ENCODE data around the gene USP13. TPM values are rescaled to one million over a fixed set of nuclear protein-coding genes. Genes with fewer than 3 reads are reported as not detected.

The USP13 gene
- total and polyA plus RNA-seq, 2 of the 4 experiments (the other 2 are of a cell fraction) = 9.2 to 18.1 TPM

DNA sequence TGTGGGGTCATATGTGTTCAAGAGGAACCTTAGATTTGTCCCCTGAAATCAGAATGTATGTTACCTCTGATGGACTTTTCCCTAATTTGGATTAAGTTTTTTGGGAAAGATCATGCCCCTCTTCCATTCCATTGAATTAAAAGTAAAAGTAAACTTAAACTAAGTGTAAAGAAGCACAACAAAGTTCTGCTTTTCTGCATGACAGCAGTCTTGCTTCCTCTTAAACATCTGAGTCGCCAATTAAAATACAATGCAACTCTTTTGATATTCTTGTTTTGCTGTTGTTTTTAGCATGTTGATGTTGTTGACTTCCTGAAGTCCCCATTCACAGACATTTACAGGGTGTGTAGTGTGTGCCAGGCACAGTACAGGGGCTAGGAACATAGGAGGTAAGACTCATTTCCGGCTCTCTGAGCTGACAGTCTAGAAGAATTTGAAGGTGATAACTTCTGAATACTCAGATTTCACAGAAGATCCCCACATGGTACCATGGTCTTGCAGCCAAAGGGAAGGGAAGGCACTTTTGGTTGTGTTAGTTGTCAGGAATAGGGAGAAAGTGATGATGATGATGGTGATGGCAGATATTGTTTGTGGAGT is 45.0 kb downstream of the USP13 start:
- no peak overlapping the region for H2AK9ac ChIP-seq (replicated peaks; ENCODE audit: low read depth, low read length, poor library complexity)
- ATAC-seq (ENCODE audit: low read depth) = no peak
- H2BK15ac ChIP-seq (ENCODE audit: low read depth, low read length) = no peak overlapping the region
- dilution Hi-C loops (cut with HindIII; ENCODE audit: low sequenced_read_pairs, unreplicated experiment) (no loop called here), intact Hi-C loops (cut with micrococcal nuclease) (no loop called here), in situ Hi-C loops (cut with MboI; ENCODE audit: low sequenced_read_pairs) (no loop called here)
- H3K9me1 ChIP-seq (ENCODE audit: insufficient read depth, low read length) = peaks cover 9% of the 10 kb centered on the region; the same call in 1 of the 2 replicates
- DNase-seq = no peak
- TF ChIP-seq BHLHE40 (IDR thresholded peaks at IDR 0.05; ENCODE audit: low read depth, low read length) = no peak
- TF ChIP-seq, protein P1, sequence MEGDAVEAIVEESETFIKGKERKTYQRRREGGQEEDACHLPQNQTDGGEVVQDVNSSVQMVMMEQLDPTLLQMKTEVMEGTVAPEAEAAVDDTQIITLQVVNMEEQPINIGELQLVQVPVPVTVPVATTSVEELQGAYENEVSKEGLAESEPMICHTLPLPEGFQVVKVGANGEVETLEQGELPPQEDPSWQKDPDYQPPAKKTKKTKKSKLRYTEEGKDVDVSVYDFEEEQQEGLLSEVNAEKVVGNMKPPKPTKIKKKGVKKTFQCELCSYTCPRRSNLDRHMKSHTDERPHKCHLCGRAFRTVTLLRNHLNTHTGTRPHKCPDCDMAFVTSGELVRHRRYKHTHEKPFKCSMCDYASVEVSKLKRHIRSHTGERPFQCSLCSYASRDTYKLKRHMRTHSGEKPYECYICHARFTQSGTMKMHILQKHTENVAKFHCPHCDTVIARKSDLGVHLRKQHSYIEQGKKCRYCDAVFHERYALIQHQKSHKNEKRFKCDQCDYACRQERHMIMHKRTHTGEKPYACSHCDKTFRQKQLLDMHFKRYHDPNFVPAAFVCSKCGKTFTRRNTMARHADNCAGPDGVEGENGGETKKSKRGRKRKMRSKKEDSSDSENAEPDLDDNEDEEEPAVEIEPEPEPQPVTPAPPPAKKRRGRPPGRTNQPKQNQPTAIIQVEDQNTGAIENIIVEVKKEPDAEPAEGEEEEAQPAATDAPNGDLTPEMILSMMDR (conservative IDR thresholded peaks at IDR 0.05; ENCODE audit: low read depth, low read length) = no peak
- no peak for TF ChIP-seq MAZ (IDR thresholded peaks at IDR 0.05; ENCODE audit: borderline replicate concordance, low read depth, low read length)
- TF ChIP-seq CEBPB (IDR thresholded peaks at IDR 0.05; ENCODE audit: low read depth, low read length) = no peak
- TF ChIP-seq, protein P2, sequence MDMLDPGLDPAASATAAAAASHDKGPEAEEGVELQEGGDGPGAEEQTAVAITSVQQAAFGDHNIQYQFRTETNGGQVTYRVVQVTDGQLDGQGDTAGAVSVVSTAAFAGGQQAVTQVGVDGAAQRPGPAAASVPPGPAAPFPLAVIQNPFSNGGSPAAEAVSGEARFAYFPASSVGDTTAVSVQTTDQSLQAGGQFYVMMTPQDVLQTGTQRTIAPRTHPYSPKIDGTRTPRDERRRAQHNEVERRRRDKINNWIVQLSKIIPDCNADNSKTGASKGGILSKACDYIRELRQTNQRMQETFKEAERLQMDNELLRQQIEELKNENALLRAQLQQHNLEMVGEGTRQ (IDR thresholded peaks at IDR 0.05; ENCODE audit: low read depth, low read length) = no peak
- no peak for TF ChIP-seq POLR2A (IDR thresholded peaks at IDR 0.05; ENCODE audit: low read depth, low read length)
- TF ChIP-seq RCOR1 (IDR thresholded peaks at IDR 0.05; ENCODE audit: insufficient replicate concordance, low read length) = no peak
- H2BK20ac ChIP-seq (ENCODE audit: low read depth, low read length) = no peak overlapping the region
- H3K4me3 ChIP-seq (ENCODE audit: insufficient read depth, low read depth, low read length) = no peak overlapping the region
- no peak overlapping the region for H3K9ac ChIP-seq (ENCODE audit: low read depth, low read length)
- H3K4ac ChIP-seq (ENCODE audit: low read depth, low read length) = no peak overlapping the region
- no peak overlapping the region for H2AFZ ChIP-seq (replicated peaks; ENCODE audit: low read length, poor library complexity)
- H4K8ac ChIP-seq (ENCODE audit: low read depth in 2 of 2, low read length in 2 of 2) = no peak overlapping the region
- H2BK5ac ChIP-seq (ENCODE audit: low read depth, low read length, poor library complexity, severe bottlenecking) = no peak overlapping the region
- WGBS, 2 experiments (ENCODE audit: extremely low coverage in 2 of 2, insufficient read length in 1 of 2) = no CpG with 5 or more reads among the region's 2 CpGs
- no peak overlapping the region; the same call in 1 of the 2 replicates for H2AK5ac ChIP-seq (ENCODE audit: low read depth, low read length)
- H2BK120ac ChIP-seq (ENCODE audit: low read depth, low read length) = no peak overlapping the region
- H3K4me2 ChIP-seq (ENCODE audit: low read depth, low read length) = no peak overlapping the region
- peaks cover 1% of the 10 kb centered on the region; the same call in 1 of the 2 replicates for H3K36me3 ChIP-seq (ENCODE audit: control insufficient read depth, insufficient read depth, low read length)
- no peak overlapping the region for H4K91ac ChIP-seq (ENCODE audit: insufficient read depth, low read depth, low read length)
- H3K79me1 ChIP-seq (ENCODE audit: low read depth in 1 of 2, low read length in 2 of 2) = peaks cover 12 to 45% of the 10 kb centered on the region in 2 experiments
- H3K23ac ChIP-seq (ENCODE audit: low read depth, low read length) = no peak overlapping the region
- H4K5ac ChIP-seq (ENCODE audit: low read depth, low read length) = no peak overlapping the region; the same call in 1 of the 2 replicates
- ChIA-PET POLR2A (ENCODE audit: unreplicated experiment) (no interaction called here), CTCF (no interaction called here)
- no peaks in the 10 kb centered on the region for H3K4me1 ChIP-seq (ENCODE audit: control insufficient read depth, insufficient read depth, low read length)
- H4K20me1 ChIP-seq (ENCODE audit: insufficient read depth, low read length) = peaks cover 4% of the 10 kb centered on the region; the same call in 1 of the 2 replicates
- peak overlapping the region; percentile 67; the same call in 1 of the 2 replicates for H3K14ac ChIP-seq (replicated peaks; ENCODE audit: low read depth, low read length)
- no peaks in the 10 kb centered on the region for H3K9me3 ChIP-seq (ENCODE audit: control insufficient read depth, insufficient read depth, low read length)
- H3K18ac ChIP-seq (ENCODE audit: low read depth, low read length) = no peak overlapping the region
- BruUV-seq (replicated peaks) = no TSS peak
- H3K27me3 ChIP-seq (ENCODE audit: control insufficient read depth, insufficient read depth, low read length) = no peaks in the 10 kb centered on the region
- H3K56ac ChIP-seq (ENCODE audit: extremely low read depth, insufficient read depth, low read length) = no peak overlapping the region
- no peak overlapping the region for H3K27ac ChIP-seq (ENCODE audit: insufficient read depth, low read length)
